Activated naive CD4-positive, alpha-beta T cell treated with anti-CD3 and anti-CD28 coated beads, Interleukin-2, amount 50 U/mL, for 24 hours (primary cell): ENCODE measurements around the gene ARHGAP26.

Experiments used
- H3K27ac Mint-ChIP-seq: one replicate; pipeline ENCODE4 v1.8.0; 2021; ENCODE audit warnings: mild to moderate bottlenecking, mixed read lengths
- H3K27me3 Mint-ChIP-seq: one replicate; pipeline ENCODE4 v1.8.0; 2021; ENCODE audit warnings: mixed read lengths
- H3K36me3 Mint-ChIP-seq: one replicate; pipeline ENCODE4 v1.8.0; 2021; ENCODE audit warnings: mixed read lengths
- H3K4me1 Mint-ChIP-seq: one replicate; pipeline ENCODE4 v1.8.0; 2021; ENCODE audit warnings: mixed read lengths
- H3K4me3 Mint-ChIP-seq: one replicate; pipeline ENCODE4 v1.8.0; 2021; ENCODE audit warnings: mild to moderate bottlenecking, mixed read lengths
- H3K9me3 Mint-ChIP-seq: one replicate; pipeline ENCODE4 v1.8.0; 2021; ENCODE audit warnings: mixed read lengths

Gene ARHGAP26

DNA sequence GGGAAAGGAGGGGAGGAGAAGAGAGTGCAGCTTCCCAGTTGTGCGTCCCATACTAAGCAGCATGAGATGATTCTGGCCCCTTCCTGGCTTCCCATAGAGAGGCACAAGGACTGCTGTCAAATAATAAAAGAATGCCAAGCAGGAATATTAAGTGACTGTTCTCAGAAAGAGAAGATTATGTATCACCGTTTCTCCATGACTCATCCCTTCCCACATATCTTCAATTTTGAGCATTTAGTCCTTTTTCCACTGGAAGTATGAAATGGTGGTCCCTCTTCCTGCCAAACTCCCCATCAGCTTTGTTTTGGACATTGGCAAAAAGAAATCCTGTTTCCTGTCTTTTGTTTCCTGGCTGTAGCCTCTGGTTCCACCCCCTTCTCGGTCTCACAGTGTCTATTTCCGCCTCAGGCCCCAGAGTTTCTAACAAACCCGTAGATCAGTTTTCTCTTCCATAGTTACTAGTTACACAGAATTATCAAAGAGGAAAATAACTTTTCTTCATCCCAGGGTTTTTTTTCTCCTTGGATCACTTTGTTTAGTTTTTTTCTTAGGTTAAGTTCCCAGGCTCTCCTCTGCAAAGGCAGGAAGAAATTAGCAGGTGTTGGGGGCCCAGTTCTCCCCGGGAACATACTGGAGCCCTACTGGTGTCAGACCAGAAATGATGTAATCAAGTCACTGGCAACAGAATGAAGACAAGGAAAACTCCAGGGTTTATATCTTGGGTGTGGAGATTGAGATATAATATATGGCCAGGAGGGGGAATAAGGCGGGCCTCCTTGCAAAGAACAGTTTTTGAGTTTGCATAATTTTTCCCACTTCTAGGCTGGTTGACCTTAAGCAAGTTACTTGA lies 26.4 kb upstream of the ARHGAP26 start:
- Mint-ChIP-seq H3K27me3 (peaks cover 5% of the 10 kb centered on the region), H3K4me1 (peaks cover 4% of the 10 kb centered on the region), H3K27ac (peak overlapping the region; percentile 7), H3K4me3 (no peak overlapping the region), H3K36me3 (no peaks in the 10 kb centered on the region), H3K9me3 (no peaks in the 10 kb centered on the region)

DNA sequence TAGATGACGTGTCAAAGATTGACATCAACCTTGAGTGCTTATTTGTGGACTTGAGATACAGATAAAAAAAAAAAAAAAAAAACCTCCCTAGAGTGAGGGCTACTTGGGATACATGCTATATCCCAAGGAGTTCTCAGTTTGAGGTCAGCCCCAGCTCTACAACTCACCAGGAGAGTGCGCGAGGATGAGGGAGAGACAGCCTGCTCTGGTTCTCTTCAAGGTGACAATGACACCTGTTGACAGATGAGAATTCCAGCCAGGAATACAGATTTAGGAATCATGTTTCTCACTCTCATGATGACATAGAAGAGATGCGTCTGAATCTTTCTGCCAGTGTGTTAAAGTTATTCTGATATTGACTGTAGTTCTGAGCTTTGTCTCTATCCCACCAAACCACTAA lies 24.9 kb upstream of the ARHGAP26 start:
- Mint-ChIP-seq H3K4me1 (peaks cover 9% of the 10 kb centered on the region), H3K9me3 (no peaks in the 10 kb centered on the region), H3K27me3 (peaks cover 5% of the 10 kb centered on the region), H3K27ac (no peak overlapping the region), H3K4me3 (no peak overlapping the region), H3K36me3 (no peaks in the 10 kb centered on the region)

DNA sequence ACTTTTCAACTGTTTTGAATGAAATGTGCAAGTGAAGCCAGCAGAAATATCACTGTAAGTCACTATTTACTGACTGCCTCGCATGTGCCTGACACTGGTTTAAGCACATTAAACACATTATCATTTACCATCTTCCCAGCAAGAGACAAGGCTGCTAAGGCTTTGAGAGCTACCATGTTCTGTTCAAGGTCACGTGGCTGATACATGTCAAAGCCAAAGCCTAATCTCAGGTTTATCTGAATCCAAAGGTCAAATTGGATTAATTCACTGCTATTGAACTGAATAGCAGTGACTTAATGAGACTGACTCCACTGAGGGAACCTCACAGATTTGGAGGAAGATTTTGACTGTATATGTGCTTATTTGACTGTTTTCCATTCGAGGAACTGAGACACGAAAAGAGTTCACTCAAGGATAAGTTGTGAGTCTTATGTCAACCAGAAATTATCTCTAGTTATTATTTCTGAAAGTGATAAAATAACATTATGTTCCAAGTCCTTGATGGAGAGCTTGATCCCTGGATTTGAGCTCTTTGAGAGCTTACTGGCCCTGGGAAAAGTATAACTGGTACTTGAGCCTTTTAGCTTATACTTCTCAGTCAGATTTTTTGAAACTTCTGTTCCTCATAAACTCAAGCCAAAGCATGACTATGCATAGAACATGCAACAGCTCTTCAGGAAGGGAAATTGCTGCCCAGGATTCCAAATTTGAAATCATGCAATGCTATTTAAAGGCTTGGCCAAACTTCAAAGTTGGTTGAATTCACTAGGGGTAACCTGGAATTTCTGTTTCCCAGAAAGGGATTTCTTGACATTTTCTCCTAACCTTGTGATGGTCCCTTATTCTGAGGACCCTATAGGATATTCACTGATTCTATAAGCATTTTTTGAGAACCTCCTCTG lies 23.4 kb upstream of the ARHGAP26 start:
- Mint-ChIP-seq H3K36me3 (no peaks in the 10 kb centered on the region), H3K4me1 (peaks cover 9% of the 10 kb centered on the region), H3K9me3 (no peaks in the 10 kb centered on the region), H3K4me3 (no peak overlapping the region), H3K27me3 (peaks cover 5% of the 10 kb centered on the region), H3K27ac (no peak overlapping the region)

DNA sequence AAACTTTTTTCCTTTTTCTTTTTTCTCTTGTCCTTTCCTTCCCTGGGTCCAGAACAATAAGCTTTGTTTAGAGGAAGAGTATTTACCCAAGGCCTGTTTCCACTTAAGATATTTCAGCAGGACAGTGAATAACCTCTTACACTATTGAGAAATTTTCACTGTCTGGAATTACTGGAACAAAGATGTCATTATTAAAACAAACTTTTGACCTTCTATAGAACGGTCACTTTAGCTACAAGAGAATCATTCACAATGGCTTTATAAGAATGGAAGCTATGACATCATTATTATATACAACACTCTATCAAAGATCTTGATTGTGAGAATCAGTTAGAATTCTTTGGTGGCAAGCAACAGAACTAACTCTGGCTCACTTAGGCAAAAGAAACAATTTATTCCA lies 22.0 kb upstream of the ARHGAP26 start:
- H3K4me1 Mint-ChIP-seq = peaks cover 9% of the 10 kb centered on the region
- peaks cover 3% of the 10 kb centered on the region for H3K27me3 Mint-ChIP-seq
- H3K27ac Mint-ChIP-seq = no peak overlapping the region
- H3K9me3 Mint-ChIP-seq = no peaks in the 10 kb centered on the region
- no peak overlapping the region for H3K4me3 Mint-ChIP-seq
- no peaks in the 10 kb centered on the region for H3K36me3 Mint-ChIP-seq

DNA sequence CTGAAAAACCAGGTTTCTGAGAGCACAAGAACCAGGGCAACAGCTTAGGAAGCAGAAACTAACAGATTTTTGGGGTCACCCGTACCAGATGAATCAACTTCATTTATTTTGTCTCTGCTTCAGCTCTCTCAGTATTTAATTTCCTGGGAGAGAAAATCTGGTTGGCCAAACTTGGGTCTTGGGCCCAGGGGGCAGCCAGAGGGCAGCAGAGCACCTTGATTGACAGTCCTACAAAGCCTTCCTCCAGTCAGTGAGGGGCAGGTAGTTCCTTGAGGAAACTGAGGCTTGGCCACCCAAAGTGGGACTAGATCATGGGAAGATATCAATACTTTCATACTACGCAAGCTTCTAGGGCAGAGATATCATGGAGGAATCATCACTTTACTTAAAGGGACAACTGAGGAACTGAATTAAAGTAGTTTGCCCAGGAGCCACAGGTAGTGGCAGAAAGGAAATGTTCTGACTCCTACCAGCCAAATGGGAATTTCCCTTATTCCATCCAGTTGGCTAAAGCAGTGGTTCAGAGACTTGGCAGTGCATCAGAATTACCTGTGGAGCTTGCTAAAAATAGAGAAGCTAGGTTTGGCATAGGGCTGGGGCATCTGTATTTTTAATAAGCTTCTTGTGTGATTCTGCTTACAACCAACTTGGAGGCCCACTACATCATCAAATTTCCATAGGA lies 21.5 kb upstream of the ARHGAP26 start:
- no peaks in the 10 kb centered on the region for H3K36me3 Mint-ChIP-seq
- peaks cover 2% of the 10 kb centered on the region for H3K27me3 Mint-ChIP-seq
- no peaks in the 10 kb centered on the region for H3K9me3 Mint-ChIP-seq
- no peak overlapping the region for H3K27ac Mint-ChIP-seq
- no peak overlapping the region for H3K4me3 Mint-ChIP-seq
- H3K4me1 Mint-ChIP-seq = peaks cover 9% of the 10 kb centered on the region

DNA sequence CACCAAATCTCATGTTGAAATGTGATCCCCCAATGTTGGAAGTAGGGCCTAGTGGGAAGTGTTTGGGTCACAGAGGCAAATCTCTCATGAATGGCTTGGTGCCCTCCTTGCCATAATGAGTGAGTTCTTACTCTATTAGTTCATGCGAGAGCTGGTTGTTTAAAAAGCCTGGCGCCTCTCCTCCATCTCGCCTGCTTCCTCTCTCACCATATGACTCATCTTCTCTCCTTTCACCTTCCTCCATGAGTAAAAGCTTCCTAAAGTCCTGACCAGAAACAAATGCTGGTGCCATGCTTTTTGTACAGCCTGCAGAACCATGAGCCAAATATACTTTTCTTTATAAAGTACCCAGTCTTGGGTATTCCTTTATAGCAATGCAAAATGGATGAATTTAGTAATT lies 20.9 kb upstream of the ARHGAP26 start:
- Mint-ChIP-seq H3K36me3 (no peaks in the 10 kb centered on the region), H3K4me3 (no peak overlapping the region), H3K27ac (no peak overlapping the region), H3K4me1 (peaks cover 9% of the 10 kb centered on the region), H3K27me3 (no peaks in the 10 kb centered on the region), H3K9me3 (no peaks in the 10 kb centered on the region)

DNA sequence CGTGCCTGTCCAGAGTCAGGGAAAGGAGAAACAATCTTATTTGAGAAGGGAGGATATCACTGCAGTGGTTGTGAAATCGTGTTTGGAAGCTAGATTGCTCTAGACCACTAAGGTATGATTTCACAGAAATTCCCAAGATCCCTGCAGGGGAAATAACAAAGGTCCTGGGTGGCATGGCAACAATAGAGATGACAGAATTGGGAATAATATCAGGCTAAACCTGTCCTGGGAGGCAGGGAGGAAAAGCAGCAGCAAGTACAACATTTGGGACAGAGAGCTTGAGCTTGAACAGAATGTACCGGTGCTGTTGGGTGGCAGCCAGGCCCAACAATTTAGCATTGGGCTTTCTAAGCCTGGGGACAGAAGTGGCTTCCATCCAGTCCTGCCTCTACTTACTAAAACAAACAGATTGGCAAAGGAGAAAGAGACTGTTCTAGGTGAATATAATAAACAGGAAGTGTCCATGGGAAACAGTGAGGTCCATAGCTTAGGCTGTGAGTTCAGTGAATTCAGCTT lies 17.0 kb upstream of the ARHGAP26 start:
- H3K36me3 Mint-ChIP-seq = no peaks in the 10 kb centered on the region
- no peaks in the 10 kb centered on the region for H3K27me3 Mint-ChIP-seq
- peaks cover 16% of the 10 kb centered on the region for H3K4me1 Mint-ChIP-seq
- H3K4me3 Mint-ChIP-seq = no peak overlapping the region
- no peak overlapping the region for H3K27ac Mint-ChIP-seq
- H3K9me3 Mint-ChIP-seq = no peaks in the 10 kb centered on the region

DNA sequence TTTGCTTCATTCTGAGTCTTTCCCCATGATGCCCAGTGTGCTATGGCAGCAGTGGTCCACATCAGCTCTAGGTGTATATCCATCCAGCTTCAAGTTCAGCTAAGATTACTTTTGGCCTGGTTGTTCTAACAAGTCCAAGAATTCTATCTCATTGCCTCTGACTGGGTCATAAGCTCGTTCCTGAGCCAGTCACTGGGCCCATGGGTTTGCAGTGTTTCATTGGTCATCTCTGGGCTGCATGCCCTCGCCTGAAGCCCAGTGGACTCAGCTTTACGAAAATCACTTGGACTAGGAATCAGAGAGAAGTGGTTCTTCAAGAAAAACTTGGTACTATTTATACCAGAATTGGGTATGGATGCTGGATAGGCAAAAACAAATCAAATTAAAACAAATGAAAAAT lies 16.1 kb upstream of the ARHGAP26 start:
- Mint-ChIP-seq H3K9me3 (no peaks in the 10 kb centered on the region), H3K4me1 (peaks cover 18% of the 10 kb centered on the region), H3K36me3 (no peaks in the 10 kb centered on the region), H3K4me3 (no peak overlapping the region), H3K27me3 (no peaks in the 10 kb centered on the region), H3K27ac (no peak overlapping the region)

DNA sequence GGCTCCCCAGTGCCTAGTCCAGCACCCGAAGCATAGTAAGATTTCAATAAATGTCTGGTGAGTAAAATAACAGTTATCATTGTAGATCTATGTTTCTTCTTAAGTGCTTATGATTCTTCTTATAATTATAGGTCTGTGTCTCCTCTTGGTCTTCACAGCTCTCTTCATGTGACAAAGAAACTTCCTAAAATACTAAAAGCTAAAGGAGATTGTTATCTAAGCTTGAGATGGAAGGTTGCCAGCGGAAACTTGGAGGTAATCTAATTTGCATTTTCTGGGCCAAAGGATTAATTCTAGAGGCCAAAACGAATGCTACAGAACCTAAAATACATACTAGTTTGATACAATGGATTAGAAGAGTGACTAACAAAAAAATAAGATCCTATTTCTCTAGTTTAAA lies 13.6 kb upstream of the ARHGAP26 start:
- no peak overlapping the region for H3K4me3 Mint-ChIP-seq
- no peaks in the 10 kb centered on the region for H3K36me3 Mint-ChIP-seq
- H3K4me1 Mint-ChIP-seq = peaks cover 12% of the 10 kb centered on the region
- no peak overlapping the region for H3K27ac Mint-ChIP-seq
- no peaks in the 10 kb centered on the region for H3K9me3 Mint-ChIP-seq
- H3K27me3 Mint-ChIP-seq = no peaks in the 10 kb centered on the region

DNA sequence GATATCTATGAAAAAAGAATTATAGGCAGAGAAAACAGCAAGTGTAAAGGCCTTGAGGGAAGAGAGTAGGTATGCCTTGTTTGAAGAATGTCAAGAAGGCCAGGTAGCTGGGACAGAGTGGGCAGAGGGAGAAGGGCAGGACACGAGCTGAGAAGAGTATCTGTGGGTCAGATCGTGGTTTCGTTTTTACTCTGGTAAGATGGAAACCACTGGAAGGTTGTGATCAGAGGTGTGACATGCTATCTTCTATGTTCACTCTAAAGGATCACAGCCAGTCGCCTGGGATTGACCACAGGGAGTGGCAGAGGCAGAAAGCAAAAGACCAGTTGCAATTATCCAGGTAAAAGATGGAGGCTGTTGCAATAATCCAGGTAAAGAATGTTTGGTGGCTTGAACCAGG lies 12.6 kb upstream of the ARHGAP26 start:
- Mint-ChIP-seq H3K4me3 (no peak overlapping the region), H3K36me3 (no peaks in the 10 kb centered on the region), H3K9me3 (no peaks in the 10 kb centered on the region), H3K27me3 (no peaks in the 10 kb centered on the region), H3K27ac (no peak overlapping the region), H3K4me1 (peaks cover 12% of the 10 kb centered on the region)

DNA sequence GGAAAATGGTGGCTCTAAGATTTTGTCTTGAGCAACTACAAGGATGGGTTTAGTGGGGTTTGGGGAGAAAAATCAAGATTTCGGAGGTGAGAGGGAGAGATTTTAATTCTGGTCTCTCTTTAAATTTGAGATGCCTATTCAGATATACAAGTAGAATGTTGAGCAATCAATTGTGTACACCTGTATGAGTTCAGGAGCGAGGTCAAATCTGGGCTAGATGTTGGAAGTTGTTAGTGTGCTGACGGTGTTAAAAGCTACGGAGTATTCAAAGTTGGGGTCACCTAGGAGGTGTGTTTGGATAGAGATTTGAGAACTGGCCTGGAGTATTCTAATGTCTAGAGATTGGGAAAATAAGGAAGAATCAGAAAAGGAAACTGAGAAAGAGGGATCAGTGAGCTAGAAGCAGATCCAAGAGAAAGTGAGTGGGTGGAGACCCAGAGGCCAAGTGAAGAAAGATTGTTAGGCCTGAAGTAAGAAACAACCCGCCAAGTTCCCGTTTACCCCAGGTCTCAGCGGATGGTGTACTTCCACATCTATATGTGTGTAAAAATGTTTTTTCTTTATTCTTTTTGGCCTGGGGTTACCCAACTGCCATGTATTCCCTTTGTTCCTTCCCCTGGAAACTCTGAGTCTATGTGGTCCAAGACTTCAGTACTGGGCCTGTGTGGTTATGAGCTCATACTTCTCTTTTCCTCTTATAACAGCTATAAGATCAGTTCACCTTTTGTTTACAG lies 11.9 kb upstream of the ARHGAP26 start:
- peaks cover 12% of the 10 kb centered on the region for H3K4me1 Mint-ChIP-seq

DNA sequence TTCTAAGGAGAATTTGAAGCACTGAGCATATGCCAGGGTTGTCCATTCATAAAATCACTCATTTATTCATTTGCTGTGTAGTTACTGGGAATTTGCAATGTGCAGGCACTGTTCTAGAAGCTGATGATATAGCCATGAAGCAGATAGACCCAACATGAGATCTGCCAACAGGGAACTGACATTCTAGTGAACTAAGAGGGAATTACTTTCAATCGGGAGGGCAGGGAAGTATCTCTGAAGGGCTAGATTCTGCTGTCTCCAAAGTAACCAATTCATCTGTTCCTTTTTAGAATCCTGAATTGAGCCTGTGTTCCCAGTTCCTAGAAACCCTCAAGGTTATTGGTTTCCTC lies 11.4 kb upstream of the ARHGAP26 start:
- H3K4me1 Mint-ChIP-seq = peaks cover 12% of the 10 kb centered on the region
- no peak overlapping the region for H3K4me3 Mint-ChIP-seq
- H3K27ac Mint-ChIP-seq = no peak overlapping the region
- no peaks in the 10 kb centered on the region for H3K9me3 Mint-ChIP-seq
- H3K27me3 Mint-ChIP-seq = no peaks in the 10 kb centered on the region
- H3K36me3 Mint-ChIP-seq = no peaks in the 10 kb centered on the region

More for the DNA sequence above, 11.9 kb upstream of the ARHGAP26 start:
- Mint-ChIP-seq H3K4me3 (no peak overlapping the region), H3K27me3 (no peaks in the 10 kb centered on the region), H3K9me3 (no peaks in the 10 kb centered on the region), H3K27ac (no peak overlapping the region), H3K36me3 (no peaks in the 10 kb centered on the region)

DNA sequence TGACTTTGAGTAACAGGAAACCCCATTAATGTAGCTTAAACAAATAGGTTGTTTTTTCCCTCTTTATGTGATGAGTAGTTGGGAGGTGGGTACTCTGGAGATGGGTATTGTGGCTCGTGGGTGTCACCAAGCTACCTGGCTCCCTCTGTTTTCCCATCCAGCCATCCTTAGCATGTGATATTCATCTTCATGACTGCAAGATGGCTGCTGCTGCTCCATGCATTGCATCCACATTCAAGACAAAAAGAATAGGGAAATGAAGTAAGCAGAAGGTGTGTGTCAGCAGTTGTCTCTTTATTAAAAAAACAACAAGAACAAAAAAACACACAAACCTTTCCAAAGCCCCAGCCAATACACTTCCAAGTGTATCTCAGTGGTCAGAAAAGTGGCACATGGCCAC lies 6.5 kb upstream of the ARHGAP26 start:
- H3K27me3 Mint-ChIP-seq = no peaks in the 10 kb centered on the region
- H3K9me3 Mint-ChIP-seq = no peaks in the 10 kb centered on the region
- no peaks in the 10 kb centered on the region for H3K36me3 Mint-ChIP-seq
- H3K4me3 Mint-ChIP-seq = no peak overlapping the region
- H3K27ac Mint-ChIP-seq = peak overlapping the region; percentile 59
- H3K4me1 Mint-ChIP-seq = no peaks in the 10 kb centered on the region

DNA sequence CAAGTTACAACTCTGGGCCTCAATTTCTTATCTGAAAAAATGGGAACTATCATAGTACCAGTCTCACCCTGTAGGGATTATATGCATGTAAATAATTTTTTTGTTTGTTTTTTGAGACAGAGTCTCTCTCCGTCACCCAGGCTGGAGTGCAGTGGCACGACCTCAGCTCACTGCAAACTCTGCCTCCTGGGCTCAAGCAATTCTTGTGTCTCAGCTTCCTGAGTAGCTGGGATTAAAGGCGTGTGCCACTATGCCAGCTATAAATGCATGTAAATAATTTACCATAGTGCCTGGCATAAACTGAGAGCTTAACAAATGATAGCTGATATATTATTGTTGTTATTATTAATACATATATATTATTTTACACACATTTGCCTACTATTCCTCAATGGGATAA lies 3.0 kb upstream of the ARHGAP26 start:
- H3K27ac Mint-ChIP-seq = no peak overlapping the region
- H3K4me1 Mint-ChIP-seq = peaks cover 17% of the 10 kb centered on the region
- H3K27me3 Mint-ChIP-seq = no peaks in the 10 kb centered on the region
- H3K9me3 Mint-ChIP-seq = no peaks in the 10 kb centered on the region
- no peaks in the 10 kb centered on the region for H3K36me3 Mint-ChIP-seq
- H3K4me3 Mint-ChIP-seq = no peak overlapping the region

DNA sequence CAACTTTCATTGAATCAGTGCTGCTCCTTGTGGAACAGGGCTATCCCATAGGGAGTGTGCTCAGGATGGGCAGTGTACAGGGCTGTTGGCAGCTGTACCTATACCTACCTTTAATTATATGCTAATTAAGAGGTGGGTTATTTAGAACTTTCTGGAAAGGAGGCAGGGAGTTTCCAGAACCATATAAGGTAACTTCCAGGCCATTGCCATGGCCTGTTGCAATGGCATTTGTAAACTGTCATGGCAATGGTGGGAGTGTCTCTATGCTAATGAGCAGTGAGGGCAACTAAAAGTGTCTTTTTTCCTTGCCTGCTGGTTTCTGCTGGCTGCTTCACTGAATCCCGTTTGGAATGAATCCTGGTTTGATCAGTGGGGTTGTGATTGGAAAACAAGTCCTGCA lies 2.3 kb upstream of the ARHGAP26 start:
- H3K27ac Mint-ChIP-seq = no peak overlapping the region
- no peaks in the 10 kb centered on the region for H3K27me3 Mint-ChIP-seq
- H3K9me3 Mint-ChIP-seq = no peaks in the 10 kb centered on the region
- no peaks in the 10 kb centered on the region for H3K36me3 Mint-ChIP-seq
- no peak overlapping the region for H3K4me3 Mint-ChIP-seq
- H3K4me1 Mint-ChIP-seq = peaks cover 25% of the 10 kb centered on the region
